ENCODE data around the gene NOL4L. TPM values are rescaled to one million over a fixed set of nuclear protein-coding genes. Genes with fewer than 3 reads are reported as not detected.

NOL4L gene
- total and polyA plus RNA-seq, 8 donors = 3.8 to 54.0 (median 15.0) TPM

- H3K9me3 ChIP-seq = no peaks in the 10 kb centered on the region
- DNase-seq = no peak
- TF ChIP-seq POLR2A (IDR thresholded peaks at IDR 0.05) (no peak), POLR2AphosphoS5 (IDR thresholded peaks at IDR 0.05) (no peak), CTCF (IDR thresholded peaks at IDR 0.05) (no peak), EP300 (IDR thresholded peaks at IDR 0.05) (no peak)
- intact Hi-C loops (cut with DNase I; ENCODE audit: low total_unique reads) = no loop called here
- H3K27ac ChIP-seq = no peak overlapping the region
- H3K4me3 ChIP-seq = no peak overlapping the region
- WGBS, 5 donors = 92 to 96% (median 93%) methylated on average over 8 of the region's 8 CpGs
- peaks cover 0 to 19% (median 0%) of the 10 kb centered on the region in 3 donors for H3K27me3 ChIP-seq
- H3K4me1 ChIP-seq = no peaks in the 10 kb centered on the region
- no peaks in the 10 kb centered on the region for H3K36me3 ChIP-seq
Measured at GRCh38 chr20:32555584-32555983, 29.5 kb downstream of the NOL4L start.

- intact Hi-C loops (cut with DNase I; ENCODE audit: low total_unique reads) = no loop called here
- Histone ChIP-seq H3K27me3 (peaks cover 0 to 17% (median 0%) of the 10 kb centered on the region in 3 donors), H3K36me3 (no peaks in the 10 kb centered on the region), H3K9me3 (no peaks in the 10 kb centered on the region), H3K4me3 (no peak overlapping the region), H3K27ac (no peak overlapping the region), H3K4me1 (no peaks in the 10 kb centered on the region)
- no peak for DNase-seq
- WGBS, 5 donors = 93 to 96% (median 95%) methylated on average over 3 of the region's 3 CpGs
- TF ChIP-seq POLR2A (IDR thresholded peaks at IDR 0.05) (no peak), CTCF (IDR thresholded peaks at IDR 0.05) (no peak), POLR2AphosphoS5 (IDR thresholded peaks at IDR 0.05) (no peak), EP300 (IDR thresholded peaks at IDR 0.05) (no peak)
Measured at GRCh38 chr20:32554965-32555289, 30.2 kb downstream of the NOL4L start.

GRCh38 chr20:32553618-32554017, 31.5 kb downstream of the NOL4L start:
- no peaks in the 10 kb centered on the region for H3K4me1 ChIP-seq
- H3K9me3 ChIP-seq = no peaks in the 10 kb centered on the region
- H3K27me3 ChIP-seq = peaks cover 0 to 5% (median 0%) of the 10 kb centered on the region in 3 donors
- no peaks in the 10 kb centered on the region for H3K36me3 ChIP-seq
- 78 to 90% (median 86%) methylated on average over 4 of the region's 4 CpGs for WGBS, 5 donors
- intact Hi-C loops (cut with DNase I; ENCODE audit: low total_unique reads) = no loop called here
- no peak overlapping the region for H3K27ac ChIP-seq
- H3K4me3 ChIP-seq = no peak overlapping the region
- TF ChIP-seq EP300 (IDR thresholded peaks at IDR 0.05) (no peak), POLR2AphosphoS5 (IDR thresholded peaks at IDR 0.05) (no peak), POLR2A (IDR thresholded peaks at IDR 0.05) (no peak), CTCF (IDR thresholded peaks at IDR 0.05) (no peak)
- DNase-seq = no peak

- DNase-seq = no peak
- no peaks in the 10 kb centered on the region for H3K36me3 ChIP-seq
- H3K9me3 ChIP-seq = no peaks in the 10 kb centered on the region
- TF ChIP-seq POLR2A (IDR thresholded peaks at IDR 0.05) = no peak
- no peak for TF ChIP-seq EP300 (IDR thresholded peaks at IDR 0.05)
- TF ChIP-seq CTCF (IDR thresholded peaks at IDR 0.05) = no peak
- TF ChIP-seq POLR2AphosphoS5 (IDR thresholded peaks at IDR 0.05) = no peak
- intact Hi-C loops (cut with DNase I; ENCODE audit: low total_unique reads) = no loop called here
- WGBS, 5 donors = 91 to 99% (median 95%) methylated on average over 2 of the region's 2 CpGs
- no peak overlapping the region for H3K27ac ChIP-seq
- H3K27me3 ChIP-seq = peaks cover 0 to 1% (median 0%) of the 10 kb centered on the region in 3 donors
- H3K4me1 ChIP-seq = no peaks in the 10 kb centered on the region
- H3K4me3 ChIP-seq = no peak overlapping the region
Measured at GRCh38 chr20:32551693-32552092, 33.4 kb downstream of the NOL4L start.
